22Rv1 (cell line): Measurements from ENCODE around the gene RFT1.

Source experiments
- ZFX ChIP-seq: fragments of 450-650 bp; IDR thresholded peaks from 2 replicates; pipeline ENCODE4 v1.6.1; 2017; ENCODE audit warnings: antibody characterized with exemption, borderline replicate concordance
- TF ChIP-seq, protein P1 (sequence below): fragments of 450-650 bp; IDR thresholded peaks from 2 replicates; pipeline ENCODE4 v1.5.1; 2017; ENCODE audit warnings: mild to moderate bottlenecking

DNA sequence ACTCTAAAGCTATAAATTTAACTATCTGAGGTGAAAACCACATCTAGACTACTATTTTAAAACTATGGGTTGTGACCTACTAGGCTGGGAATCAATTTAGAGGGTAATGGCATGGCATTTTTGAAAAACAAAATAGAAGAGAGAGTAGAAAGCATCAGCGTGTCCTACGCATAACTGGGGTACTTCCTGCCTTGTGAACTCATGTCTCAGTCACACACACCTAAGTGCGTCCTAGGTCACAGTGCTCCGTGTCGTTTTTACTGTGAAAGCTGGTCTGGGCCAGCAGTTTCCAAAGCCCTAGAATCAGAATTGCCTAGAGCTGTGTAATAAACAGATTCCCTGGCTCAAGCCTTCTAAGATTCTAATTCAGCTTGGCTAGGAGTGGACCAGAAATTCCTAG, 32.3 kb downstream of the RFT1 start:
- TF ChIP-seq, protein P1, sequence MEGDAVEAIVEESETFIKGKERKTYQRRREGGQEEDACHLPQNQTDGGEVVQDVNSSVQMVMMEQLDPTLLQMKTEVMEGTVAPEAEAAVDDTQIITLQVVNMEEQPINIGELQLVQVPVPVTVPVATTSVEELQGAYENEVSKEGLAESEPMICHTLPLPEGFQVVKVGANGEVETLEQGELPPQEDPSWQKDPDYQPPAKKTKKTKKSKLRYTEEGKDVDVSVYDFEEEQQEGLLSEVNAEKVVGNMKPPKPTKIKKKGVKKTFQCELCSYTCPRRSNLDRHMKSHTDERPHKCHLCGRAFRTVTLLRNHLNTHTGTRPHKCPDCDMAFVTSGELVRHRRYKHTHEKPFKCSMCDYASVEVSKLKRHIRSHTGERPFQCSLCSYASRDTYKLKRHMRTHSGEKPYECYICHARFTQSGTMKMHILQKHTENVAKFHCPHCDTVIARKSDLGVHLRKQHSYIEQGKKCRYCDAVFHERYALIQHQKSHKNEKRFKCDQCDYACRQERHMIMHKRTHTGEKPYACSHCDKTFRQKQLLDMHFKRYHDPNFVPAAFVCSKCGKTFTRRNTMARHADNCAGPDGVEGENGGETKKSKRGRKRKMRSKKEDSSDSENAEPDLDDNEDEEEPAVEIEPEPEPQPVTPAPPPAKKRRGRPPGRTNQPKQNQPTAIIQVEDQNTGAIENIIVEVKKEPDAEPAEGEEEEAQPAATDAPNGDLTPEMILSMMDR: no peak
- no peak for TF ChIP-seq ZFX
